GM19467 (cell line): ENCODE data around the gene ZNF462.
"Not testable (repeated sequence)": the region's sequence is repeated elsewhere in the genome, so short reads cannot be mapped to it uniquely, and the experiment has no call there.

ENCODE experiments used
- ATAC-seq: cut with Tn5 transposase; IDR thresholded peaks from one replicate; pipeline ENCODE4 v1.9.1; 2021; ENCODE audit warnings: mild to moderate bottlenecking, moderate library complexity; ENCODE audit not compliant: unreplicated experiment

ZNF462 gene

GRCh38 chr9:106989904-106990303, 126.9 kb downstream of the ZNF462 start:
- not testable (repeated sequence) for ATAC-seq

DNA sequence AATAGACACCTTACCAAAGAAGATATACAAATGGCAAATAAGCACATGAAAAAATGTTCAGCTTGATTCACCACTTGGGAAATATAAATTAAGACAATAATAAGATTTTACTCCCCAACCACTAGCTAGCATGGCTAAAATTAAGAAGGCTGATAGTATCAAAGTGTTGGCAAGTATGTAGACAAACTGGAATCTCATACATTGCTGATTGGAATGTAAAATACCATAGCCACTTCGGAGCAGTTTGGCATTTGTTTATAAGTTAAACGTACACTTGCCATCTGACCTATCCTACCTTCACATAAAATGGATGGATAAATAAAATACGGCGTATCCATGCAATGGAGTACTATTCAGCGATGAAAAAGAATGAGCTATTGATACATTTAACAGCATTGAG, 129.2 kb downstream of the ZNF462 start:
- no peak for ATAC-seq

DNA sequence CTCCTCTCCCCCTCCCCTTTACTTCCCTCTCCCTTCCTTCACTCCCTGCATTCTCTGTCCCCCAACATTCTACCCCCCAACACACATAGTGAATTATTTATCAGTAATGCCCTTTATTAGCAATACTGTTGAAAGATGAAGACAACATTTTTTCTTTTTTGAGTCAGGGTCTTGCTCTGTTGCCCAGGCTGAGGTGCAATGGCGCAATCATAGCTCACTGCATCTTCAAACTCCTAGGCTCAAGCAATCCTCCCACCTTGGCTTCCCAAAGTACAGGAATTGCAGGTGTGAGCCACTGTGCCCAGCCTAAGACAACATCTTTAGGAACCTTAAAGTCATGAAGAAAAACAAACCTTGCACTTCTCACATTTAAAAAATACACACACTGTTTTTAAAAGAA, 130.6 kb downstream of the ZNF462 start:
- ATAC-seq, result no peak

- no peak for ATAC-seq
These were observed 131.5 kb downstream of the ZNF462 start for GRCh38 chr9:106994463-106994862.

GRCh38 chr9:107000218-107000617, 137.3 kb downstream of the ZNF462 start:
- ATAC-seq, result no peak

GRCh38 chr9:107005201-107005600, 142.2 kb downstream of the ZNF462 start:
- ATAC-seq, result no peak

DNA sequence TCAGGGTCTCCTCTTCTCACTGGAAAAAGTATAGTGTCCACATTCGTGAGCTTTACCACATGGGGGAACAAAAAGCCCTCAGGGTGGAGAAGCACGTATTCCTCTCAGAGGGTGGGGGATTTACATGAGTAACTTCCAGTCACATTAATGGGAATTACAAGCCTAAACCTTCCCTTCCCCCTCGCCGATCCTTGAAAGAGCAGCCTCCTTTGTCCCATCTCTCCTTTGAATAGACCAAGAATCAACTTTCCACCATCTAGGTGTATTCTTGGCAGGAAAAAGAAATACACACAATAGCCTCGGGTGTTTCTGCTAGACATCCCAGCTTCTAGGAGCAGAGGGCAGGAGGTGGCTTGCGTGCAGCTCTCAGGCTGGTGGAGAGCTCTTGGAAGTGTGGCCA, 144.4 kb downstream of the ZNF462 start:
- no peak for ATAC-seq

GRCh38 chr9:107008011-107008410, 145.0 kb downstream of the ZNF462 start:
- no peak for ATAC-seq

GRCh38 chr9:107008447-107008846, 145.5 kb downstream of the ZNF462 start:
- ATAC-seq, result no peak

DNA sequence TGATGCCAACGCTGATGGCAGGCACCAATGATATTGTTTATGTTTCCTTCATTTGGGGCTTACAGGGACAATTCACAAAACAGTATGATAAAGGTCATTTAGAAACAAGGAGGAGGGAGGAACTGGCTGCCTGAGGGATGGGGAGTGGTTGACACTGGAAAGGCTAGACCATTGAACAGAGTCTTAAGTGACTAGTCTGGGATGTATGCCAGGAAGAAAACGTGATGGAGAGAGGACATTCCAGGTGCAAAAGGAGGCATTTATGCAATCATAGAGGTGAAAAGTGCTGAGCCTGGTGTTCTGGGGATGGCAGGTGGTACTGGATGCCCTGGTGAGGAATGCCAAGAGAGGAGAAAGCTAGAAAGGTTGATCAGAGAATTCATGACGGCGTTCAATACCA, 153.4 kb downstream of the ZNF462 start:
- ATAC-seq, result no peak

- ATAC-seq, result no peak
These were observed 156.0 kb downstream of the ZNF462 start for GRCh38 chr9:107018861-107019545.

- ATAC-seq, result no peak
These were observed 157.1 kb downstream of the ZNF462 start for GRCh38 chr9:107020040-107020530.

GRCh38 chr9:107024193-107024592, 161.2 kb downstream of the ZNF462 start:
- ATAC-seq, result peak; percentile 97

DNA sequence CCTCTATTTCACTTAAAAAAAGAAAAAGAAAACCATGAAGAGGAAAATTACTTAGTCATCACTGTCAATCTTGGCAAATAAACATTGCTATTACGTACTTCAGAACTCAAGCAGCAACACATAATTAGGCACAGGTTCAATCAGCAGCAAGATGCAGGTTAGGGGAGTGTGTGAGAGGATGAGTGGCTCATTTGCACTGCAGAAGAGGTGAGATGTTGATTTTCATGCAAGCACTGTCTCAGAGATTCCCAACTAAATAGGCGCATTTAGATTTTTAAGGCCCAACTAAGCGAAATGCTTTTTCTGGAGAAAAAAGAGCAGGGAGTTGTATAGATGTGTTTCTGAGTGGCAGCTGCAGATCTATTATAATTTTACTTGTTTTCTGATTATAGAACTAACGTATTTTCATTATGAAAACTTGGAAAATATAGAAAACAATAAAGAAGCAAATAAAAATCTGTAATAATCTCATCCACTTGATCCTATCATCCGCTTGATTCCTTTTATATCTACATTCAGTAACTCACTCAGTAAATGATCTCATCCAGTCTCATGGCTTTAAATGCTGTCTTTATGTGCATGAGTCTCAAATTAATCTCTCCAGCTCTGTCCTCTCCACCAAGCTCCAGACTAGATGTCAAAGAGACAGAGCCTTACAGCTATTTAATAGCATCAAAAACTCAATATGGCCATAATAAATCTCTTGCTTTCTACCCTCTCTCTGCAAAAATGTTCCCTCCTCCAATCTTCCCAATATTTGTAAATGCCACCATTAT, 162.5 kb downstream of the ZNF462 start:
- no peak for ATAC-seq

- no peak for ATAC-seq
These were observed 166.2 kb downstream of the ZNF462 start for GRCh38 chr9:107029146-107029545.

DNA sequence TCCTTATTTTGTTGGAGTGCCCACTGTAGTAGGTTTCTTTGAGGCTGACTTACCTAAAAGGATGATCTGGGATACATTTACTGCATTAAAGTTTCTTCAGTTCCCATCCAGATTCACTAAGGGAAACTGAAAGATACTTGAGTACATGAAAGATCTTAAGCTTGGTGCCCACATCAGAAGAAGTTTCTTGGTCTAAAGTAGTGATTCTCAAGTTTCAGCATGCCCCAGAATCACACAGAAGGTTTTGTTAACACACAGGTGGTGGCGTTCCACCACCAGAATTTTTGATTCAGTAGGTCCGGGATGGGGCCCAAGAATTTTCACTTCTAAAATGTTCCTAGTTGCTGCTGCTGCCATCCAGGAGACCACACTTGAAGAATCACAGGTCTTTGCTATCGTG, 171.0 kb downstream of the ZNF462 start:
- no peak for ATAC-seq

GRCh38 chr9:107034831-107035230, 171.9 kb downstream of the ZNF462 start:
- ATAC-seq, result no peak

DNA sequence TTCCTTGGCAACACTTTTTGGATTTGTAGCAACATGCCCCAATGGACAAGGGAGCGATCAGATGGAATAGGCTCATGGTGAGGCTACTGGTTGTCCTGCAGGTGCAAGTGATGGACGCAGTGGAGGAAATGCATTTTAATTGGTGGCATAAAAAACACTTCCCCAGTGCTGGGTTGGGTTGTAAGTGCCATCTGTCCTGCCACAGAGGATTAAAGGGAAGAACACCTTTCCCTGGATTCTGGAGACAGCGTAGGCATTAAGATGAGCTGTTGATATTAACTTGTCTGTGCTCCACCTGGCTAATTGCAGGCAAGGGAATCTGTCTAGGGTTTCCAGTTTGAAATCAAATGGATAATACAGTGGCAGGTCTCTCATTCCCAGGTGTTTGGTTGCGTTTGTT, 173.4 kb downstream of the ZNF462 start:
- ATAC-seq, result no peak

GRCh38 chr9:107039542-107039941, 176.6 kb downstream of the ZNF462 start:
- no peak for ATAC-seq

DNA sequence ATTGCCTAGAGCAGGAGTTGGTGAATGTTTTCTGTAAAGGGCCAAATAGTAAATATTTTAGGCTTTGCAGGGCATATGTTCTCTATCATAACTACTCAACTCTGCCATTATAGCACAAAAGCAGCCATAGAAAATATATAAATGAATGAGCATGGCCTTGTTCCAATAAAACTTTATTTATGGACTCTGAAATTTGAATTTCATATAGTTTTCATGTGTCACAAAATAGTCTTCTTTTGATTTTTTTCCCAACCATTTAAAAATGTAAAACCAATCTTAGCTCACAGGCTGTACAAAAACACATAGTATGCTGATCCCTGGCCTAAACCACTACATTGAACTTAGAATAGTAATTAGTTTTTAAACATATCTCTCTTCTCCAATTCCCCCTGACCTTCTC, 179.6 kb downstream of the ZNF462 start:
- ATAC-seq, result no peak

DNA sequence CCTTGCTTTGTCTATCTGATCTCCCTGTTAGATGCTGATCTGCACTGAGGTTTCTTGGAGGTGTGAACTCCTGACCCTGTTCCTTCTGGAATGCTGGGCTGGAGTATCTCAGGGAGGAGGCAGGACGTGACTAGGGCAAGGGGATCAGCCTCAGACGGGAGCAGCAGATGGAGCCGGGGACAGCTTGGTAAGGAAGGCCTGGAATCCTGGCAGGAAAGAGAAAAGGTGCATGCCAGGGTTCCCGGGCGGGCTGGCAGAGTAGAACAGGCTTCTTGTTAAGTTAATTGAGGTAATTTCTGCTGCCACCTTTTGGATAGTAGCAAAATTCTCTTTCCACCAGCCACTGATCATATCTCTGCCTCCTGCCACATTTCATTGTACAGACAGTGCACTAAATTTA, 180.9 kb downstream of the ZNF462 start:
- ATAC-seq, result no peak

DNA sequence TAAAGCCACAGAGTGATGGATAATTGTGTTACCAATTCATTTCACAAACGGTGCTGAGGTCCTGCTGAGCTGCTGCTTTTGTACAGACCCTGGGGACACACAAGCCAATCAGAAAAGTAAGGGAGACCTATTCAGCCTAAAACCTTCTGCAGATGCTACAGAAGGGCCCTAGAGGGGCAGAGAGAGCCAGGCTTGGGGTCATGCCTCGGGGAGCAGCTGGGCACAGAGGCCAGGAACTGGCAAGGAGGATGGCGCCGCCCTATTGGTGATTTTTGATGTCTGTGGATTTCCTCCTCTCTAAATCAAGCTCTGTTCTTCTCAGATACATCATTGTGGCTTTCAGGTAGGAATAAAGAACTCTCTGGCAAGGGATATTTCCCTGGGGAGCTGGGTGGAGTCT, 181.9 kb downstream of the ZNF462 start:
- ATAC-seq, result no peak
